Measurements from ENCODE around the gene NUDT7.

NUDT7 gene

GRCh38 chr16:77763994-77764393 is 41.7 kb downstream of the NUDT7 start:
- TF ChIP-seq, protein P1, sequence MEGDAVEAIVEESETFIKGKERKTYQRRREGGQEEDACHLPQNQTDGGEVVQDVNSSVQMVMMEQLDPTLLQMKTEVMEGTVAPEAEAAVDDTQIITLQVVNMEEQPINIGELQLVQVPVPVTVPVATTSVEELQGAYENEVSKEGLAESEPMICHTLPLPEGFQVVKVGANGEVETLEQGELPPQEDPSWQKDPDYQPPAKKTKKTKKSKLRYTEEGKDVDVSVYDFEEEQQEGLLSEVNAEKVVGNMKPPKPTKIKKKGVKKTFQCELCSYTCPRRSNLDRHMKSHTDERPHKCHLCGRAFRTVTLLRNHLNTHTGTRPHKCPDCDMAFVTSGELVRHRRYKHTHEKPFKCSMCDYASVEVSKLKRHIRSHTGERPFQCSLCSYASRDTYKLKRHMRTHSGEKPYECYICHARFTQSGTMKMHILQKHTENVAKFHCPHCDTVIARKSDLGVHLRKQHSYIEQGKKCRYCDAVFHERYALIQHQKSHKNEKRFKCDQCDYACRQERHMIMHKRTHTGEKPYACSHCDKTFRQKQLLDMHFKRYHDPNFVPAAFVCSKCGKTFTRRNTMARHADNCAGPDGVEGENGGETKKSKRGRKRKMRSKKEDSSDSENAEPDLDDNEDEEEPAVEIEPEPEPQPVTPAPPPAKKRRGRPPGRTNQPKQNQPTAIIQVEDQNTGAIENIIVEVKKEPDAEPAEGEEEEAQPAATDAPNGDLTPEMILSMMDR (IDR thresholded peaks at IDR 0.05; ENCODE audit: low read depth, low read length, missing control alignments) = no peak
- H3K4me3 ChIP-seq (ENCODE audit: low read depth, low read length) = no peak overlapping the region
- DNase-seq (ENCODE audit: low read depth) = no peak

GRCh38 chr16:77767211-77767610 is 44.9 kb downstream of the NUDT7 start:
- no peak for DNase-seq (ENCODE audit: low read depth)
- no peak overlapping the region for H3K4me3 ChIP-seq (ENCODE audit: low read depth, low read length)
- TF ChIP-seq, protein P1 (IDR thresholded peaks at IDR 0.05; ENCODE audit: low read depth, low read length, missing control alignments) = no peak

GRCh38 chr16:77767826-77768225 is 45.5 kb downstream of the NUDT7 start:
- TF ChIP-seq, protein P1 (IDR thresholded peaks at IDR 0.05; ENCODE audit: low read depth, low read length, missing control alignments) = no peak
- DNase-seq (ENCODE audit: low read depth) = no peak
- no peak overlapping the region for H3K4me3 ChIP-seq (ENCODE audit: low read depth, low read length)

GRCh38 chr16:77775911-77776909 is 53.9 kb downstream of the NUDT7 start:
- no peak overlapping the region for H3K4me3 ChIP-seq (ENCODE audit: low read depth, low read length)
- no peak for DNase-seq (ENCODE audit: low read depth)
- TF ChIP-seq, protein P1 (IDR thresholded peaks at IDR 0.05; ENCODE audit: low read depth, low read length, missing control alignments) = no peak

DNA sequence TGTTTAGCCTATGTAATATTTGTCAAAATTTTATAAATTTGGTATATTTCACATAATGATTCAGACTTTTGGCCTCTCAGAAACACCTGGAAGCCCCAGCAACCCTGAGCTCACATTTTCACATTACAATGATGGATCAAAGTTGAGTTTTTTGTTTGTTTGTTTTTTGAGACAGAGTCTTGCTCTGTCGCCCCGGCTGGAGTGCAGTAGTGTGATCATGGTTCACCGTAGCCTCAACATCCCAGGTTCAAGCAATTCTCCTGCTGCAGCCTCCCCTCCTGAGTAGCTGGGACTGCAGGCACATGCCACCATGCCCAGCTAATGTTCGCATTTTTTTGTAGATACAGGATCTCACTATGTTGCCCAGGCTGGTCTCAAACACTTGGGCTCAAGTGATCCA is 55.4 kb downstream of the NUDT7 start:
- TF ChIP-seq, protein P1 (IDR thresholded peaks at IDR 0.05; ENCODE audit: low read depth, low read length, missing control alignments) = no peak
- DNase-seq (ENCODE audit: low read depth) = no peak
- no peak overlapping the region for H3K4me3 ChIP-seq (ENCODE audit: low read depth, low read length)

DNA sequence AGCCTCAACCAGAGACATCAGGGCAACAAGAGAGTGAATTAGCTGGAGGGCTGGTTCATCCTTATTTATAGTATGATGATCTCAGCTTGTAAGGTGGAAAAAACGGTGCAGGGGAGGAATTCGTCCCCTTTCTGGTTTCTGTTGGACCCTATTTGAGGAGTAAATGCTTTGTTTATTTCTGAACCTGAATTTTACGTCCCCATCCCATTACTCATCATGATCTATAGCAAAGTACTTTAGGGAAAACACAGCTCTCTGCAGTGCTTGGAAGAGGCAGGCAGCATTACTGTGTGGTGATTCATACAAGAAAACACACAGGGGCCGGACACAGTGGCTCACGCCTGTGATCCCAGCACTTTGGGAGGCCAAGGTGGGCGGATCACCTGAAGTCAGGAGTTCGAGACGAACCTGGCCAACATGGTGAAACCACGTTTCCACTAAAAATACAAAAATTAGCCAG is 58.1 kb downstream of the NUDT7 start:
- TF ChIP-seq, protein P1 (IDR thresholded peaks at IDR 0.05; ENCODE audit: low read depth, low read length, missing control alignments) = no peak
- no peak overlapping the region for H3K4me3 ChIP-seq (ENCODE audit: low read depth, low read length)
- DNase-seq (ENCODE audit: low read depth) = no peak

Data from GM12864 (cell line).